Transverse colon (tissue), 4 donors: ENCODE data around the gene NASP. TPM values are rescaled to one million over a fixed set of nuclear protein-coding genes. Genes with fewer than 3 reads are reported as not detected.

Experiments
- DNase-seq: peaks from one replicate; pipeline ENCODE4 v3.0.0-alpha.2; 2019
- H3K27ac ChIP-seq, 4 donors: fragments of 200-600 bp; sonication (generic); 2 replicates each; pipeline ENCODE4 v1.5.1; 2016 to 2018; ENCODE audit warnings: inconsistent platforms in 4 of 4
- H3K27me3 ChIP-seq: fragments of 200-600 bp; sonication (generic); 2 replicates; pipeline ENCODE4 v1.5.1; 2017; ENCODE audit warnings: inconsistent platforms
- H3K36me3 ChIP-seq, 4 donors: fragments of 200-600 bp; sonication (generic); 2 replicates each; pipeline ENCODE4 v1.5.1; 2017 to 2019; ENCODE audit warnings: inconsistent platforms in 4 of 4
- H3K4me1 ChIP-seq, 4 donors: fragments of 200-600 bp; sonication (generic); 2 replicates each; pipeline ENCODE4 v1.5.1; 2017 to 2020; ENCODE audit warnings: inconsistent platforms in 4 of 4
- H3K4me3 ChIP-seq, 4 donors: fragments of 200-600 bp; sonication (generic); 1 replicate in 1 of 4; 2 replicates in 3 of 4; pipeline versions ENCODE4 v1.5.1 to v1.6.1; 2017 to 2019; ENCODE audit warnings: inconsistent platforms in 4 of 4
- H3K9me3 ChIP-seq, 2 donors: fragments of 200-600 bp; sonication (generic); 2 replicates each; pipeline ENCODE4 v1.5.1; 2017 to 2019; ENCODE audit warnings: inconsistent platforms in 2 of 2
- EP300 ChIP-seq: sonication (generic); formaldehyde crosslinking; IDR thresholded peaks from one replicate; pipeline ENCODE4 v1.6.1; 2017; ENCODE audit warnings: antibody characterized with exemption, low read depth
- POLR2A ChIP-seq: fragments of 450-650 bp; IDR thresholded peaks from one replicate; pipeline ENCODE4 v1.6.1; 2016; ENCODE audit warnings: antibody characterized with exemption, mild to moderate bottlenecking, moderate library complexity
- POLR2AphosphoS5 ChIP-seq, 3 donors: sonication (generic); formaldehyde crosslinking; IDR thresholded peaks; one replicate each; pipeline ENCODE4 v1.6.1; 2016; ENCODE audit warnings: antibody characterized with exemption in 3 of 3
- WGBS, 2 donors: methylation state at CpG; one replicate each; pipeline ENCODE4 v1.1.5; 2018; ENCODE audit warnings: low coverage in 1 of 2; 5-methylcytosine and 5-hydroxymethylcytosine counted together
- in situ Hi-C, 4 donors: fragments of 200-750 bp; cut with MboI; loops; one replicate each; pipeline versions ENCODE4 v1.15.0 to v1.15.1; 2017; ENCODE audit warnings: low sequenced_read_pairs in 3 of 4, low pct_ligation_motif_present in 1 of 4, low pct_unique_long_range_greater_than_20kb in 1 of 4
- intact Hi-C: fragments of 100-400 bp; cut with DNase I; formaldehyde crosslinking; loops from one replicate; pipeline ENCODE4 v1.15.1; 2023; ENCODE audit warnings: low total_unique reads
- total RNA-seq, 4 donors: library from RNA; depleted of rRNA; stranded (reverse); fragments of >200 nt; gene quantifications; one replicate each; pipeline ENCODE4 v1.1.0, GENCODE V29; 2016
- TF ChIP-seq, protein P1 (sequence below), 5 experiments: fragments of 200-600 bp in 3 of 5; fragments of 450-650 bp in 2 of 5; sonication (generic) in 3 of 5; IDR thresholded peaks; 1 replicate in 2 of 5; 2 replicates in 3 of 5; pipeline ENCODE4 v1.5.1; 2016 to 2017; ENCODE audit warnings: antibody characterized with exemption in 5 of 5, inconsistent platforms in 3 of 5, mild to moderate bottlenecking in 2 of 5, moderate library complexity in 1 of 5

NASP gene
- total RNA-seq, 4 donors from 2014 or later = 34.4 to 62.2 (median 37.5) TPM

DNA sequence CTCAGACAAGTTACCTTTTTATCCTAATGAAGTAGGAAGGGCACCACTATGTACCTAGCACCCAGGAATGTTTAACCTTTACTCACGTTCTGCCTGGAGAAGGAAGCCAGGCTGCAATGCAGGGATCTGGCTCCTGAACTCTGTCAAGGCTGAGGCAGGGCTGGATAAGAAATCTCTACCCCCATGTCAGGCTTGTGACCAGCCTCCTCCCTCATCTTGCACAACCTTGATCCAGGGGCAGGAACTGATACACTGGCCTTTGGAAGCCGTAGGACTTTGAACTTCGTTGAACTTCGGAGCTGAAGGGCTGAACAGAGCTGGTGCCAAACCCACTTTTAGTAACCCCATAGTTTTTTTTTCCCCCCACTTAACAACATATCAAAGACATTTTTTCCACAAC, 41.2 kb upstream of the NASP start:
- Histone ChIP-seq H3K27me3 (no peaks in the 10 kb centered on the region), H3K27ac (peak overlapping the region; percentile 7 to 64 (median 48)), H3K4me3 (no peak overlapping the region), H3K4me1 (peaks cover 0 to 31% (median 6%) of the 10 kb centered on the region in 4 donors), H3K9me3 (no peaks in the 10 kb centered on the region), H3K36me3 (no peaks in the 10 kb centered on the region)
- 49 to 60% methylated on average over 1 to 3 of the region's 4 CpGs for WGBS, 2 donors
- in situ Hi-C loops = no loop called here
- intact Hi-C loops = no loop called here
- DNase-seq = peak; percentile 55
- TF ChIP-seq, protein P1, sequence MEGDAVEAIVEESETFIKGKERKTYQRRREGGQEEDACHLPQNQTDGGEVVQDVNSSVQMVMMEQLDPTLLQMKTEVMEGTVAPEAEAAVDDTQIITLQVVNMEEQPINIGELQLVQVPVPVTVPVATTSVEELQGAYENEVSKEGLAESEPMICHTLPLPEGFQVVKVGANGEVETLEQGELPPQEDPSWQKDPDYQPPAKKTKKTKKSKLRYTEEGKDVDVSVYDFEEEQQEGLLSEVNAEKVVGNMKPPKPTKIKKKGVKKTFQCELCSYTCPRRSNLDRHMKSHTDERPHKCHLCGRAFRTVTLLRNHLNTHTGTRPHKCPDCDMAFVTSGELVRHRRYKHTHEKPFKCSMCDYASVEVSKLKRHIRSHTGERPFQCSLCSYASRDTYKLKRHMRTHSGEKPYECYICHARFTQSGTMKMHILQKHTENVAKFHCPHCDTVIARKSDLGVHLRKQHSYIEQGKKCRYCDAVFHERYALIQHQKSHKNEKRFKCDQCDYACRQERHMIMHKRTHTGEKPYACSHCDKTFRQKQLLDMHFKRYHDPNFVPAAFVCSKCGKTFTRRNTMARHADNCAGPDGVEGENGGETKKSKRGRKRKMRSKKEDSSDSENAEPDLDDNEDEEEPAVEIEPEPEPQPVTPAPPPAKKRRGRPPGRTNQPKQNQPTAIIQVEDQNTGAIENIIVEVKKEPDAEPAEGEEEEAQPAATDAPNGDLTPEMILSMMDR (IDR thresholded peaks at IDR 0.05) = no peak
- TF ChIP-seq POLR2AphosphoS5 (IDR thresholded peaks at IDR 0.05) = peak in 2 of 3 donors; percentile 26 to 45
- TF ChIP-seq POLR2A = peak; percentile 35

DNA sequence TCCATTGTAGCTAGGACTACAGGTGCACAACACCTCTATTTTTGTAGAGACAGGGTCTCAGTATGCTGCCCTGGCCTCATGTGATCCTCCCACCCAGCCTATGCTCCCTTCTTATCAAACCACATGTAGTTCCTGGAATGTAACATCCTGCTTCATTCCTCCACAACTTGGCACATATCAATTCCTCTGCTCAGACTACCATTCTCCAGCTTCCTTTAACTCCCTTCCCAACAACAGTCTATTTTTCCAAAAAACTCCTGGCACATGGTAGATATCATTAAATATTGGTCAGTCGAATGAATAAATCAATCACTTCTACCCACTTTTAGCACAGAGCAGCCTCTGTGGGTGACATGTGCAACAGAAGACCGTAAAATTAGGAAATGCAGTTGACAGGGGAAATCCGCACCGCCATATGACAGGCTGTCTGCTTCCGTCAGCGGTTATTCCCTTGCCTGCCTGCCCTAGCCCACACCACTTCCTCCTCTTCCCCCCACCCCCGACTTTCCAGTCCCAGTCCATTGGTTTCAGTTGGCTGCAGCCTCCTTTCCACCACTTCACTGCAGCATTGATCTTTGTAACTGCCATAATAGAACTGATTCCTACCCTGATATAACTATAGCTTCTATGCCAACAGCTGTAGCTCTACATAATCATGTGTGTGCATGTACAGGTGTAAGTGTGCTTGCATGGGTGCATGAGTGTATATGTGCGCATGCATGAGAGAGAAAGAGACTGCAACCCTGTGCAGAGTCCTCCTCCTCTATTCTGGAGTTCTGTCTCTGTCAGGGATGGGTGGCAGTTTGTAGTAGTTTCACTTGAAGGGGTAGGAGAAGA, 40.0 kb upstream of the NASP start:
- intact Hi-C loops = no loop called here
- Histone ChIP-seq H3K4me3 (no peak overlapping the region), H3K4me1 (peaks cover 0 to 31% (median 6%) of the 10 kb centered on the region in 4 donors), H3K36me3 (no peaks in the 10 kb centered on the region), H3K9me3 (no peaks in the 10 kb centered on the region), H3K27ac (peak overlapping the region in 2 of 4 donors; percentile 1 to 4), H3K27me3 (no peaks in the 10 kb centered on the region)
- WGBS, 2 donors = 53 to 65% methylated on average over 7 to 8 of the region's 8 CpGs
- in situ Hi-C loops = no loop called here
- TF ChIP-seq, protein P1 (IDR thresholded peaks at IDR 0.05) = no peak
- TF ChIP-seq EP300 = no peak
- TF ChIP-seq POLR2A = no peak
- TF ChIP-seq POLR2AphosphoS5 (IDR thresholded peaks at IDR 0.05) = no peak
- DNase-seq = peak; percentile 60

DNA sequence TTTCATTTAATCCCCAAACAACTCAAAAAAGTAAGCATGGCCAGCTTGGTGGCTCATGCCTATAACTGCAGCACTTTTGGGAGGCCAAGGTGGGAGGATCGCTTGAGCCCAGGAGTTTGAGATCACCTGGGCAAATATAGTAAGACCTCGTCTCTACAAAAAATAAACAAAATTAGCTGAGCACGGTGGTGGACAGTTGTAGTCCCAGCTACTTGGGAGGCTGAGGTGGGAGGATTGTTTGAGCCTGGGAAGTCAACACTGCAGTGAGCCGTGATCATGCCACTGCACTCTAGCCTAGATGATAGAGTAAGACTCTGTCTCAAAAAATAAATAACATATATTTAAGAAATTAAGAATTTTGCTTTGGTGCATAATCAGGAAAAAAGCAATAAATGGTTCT, 39.3 kb upstream of the NASP start:
- Histone ChIP-seq H3K27me3 (no peaks in the 10 kb centered on the region), H3K4me1 (peaks cover 0 to 31% (median 6%) of the 10 kb centered on the region in 4 donors), H3K36me3 (no peaks in the 10 kb centered on the region), H3K9me3 (no peaks in the 10 kb centered on the region), H3K27ac (peak overlapping the region in 1 of 4 donors; percentile 8), H3K4me3 (no peak overlapping the region)
- in situ Hi-C loops (no loop called here), intact Hi-C loops (no loop called here)
- TF ChIP-seq POLR2A (no peak), POLR2AphosphoS5 (IDR thresholded peaks at IDR 0.05) (no peak), EP300 (no peak)
- TF ChIP-seq, protein P1 (IDR thresholded peaks at IDR 0.05) = no peak
- WGBS, 2 donors = 70 to 77% methylated on average over 2 to 4 of the region's 4 CpGs
- DNase-seq = no peak

DNA sequence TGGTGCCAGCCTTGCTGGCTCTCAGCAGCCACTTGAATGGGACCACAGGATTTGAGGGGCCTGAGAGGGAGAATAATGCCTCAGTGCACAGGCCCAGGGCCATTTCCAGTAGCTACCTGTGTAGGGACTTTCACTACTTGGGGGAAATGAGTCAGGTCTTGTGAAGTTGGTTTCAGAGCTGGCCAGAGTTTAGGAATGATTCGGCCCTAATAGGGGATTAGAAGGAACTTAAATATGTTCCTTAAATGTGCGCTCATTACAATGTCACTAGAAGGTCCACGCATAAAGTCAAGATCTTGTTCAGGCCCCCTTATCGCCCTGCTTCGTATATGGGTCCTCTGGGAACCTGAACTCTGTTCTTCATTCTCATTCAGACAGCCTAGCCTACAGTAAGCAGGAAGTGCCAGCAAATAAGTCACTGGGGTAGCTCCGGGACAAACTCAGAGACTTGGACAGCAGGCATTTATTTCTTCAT, 38.8 kb upstream of the NASP start:
- H3K9me3 ChIP-seq = no peaks in the 10 kb centered on the region
- no peak for DNase-seq
- peaks cover 0 to 32% (median 7%) of the 10 kb centered on the region in 4 donors for H3K4me1 ChIP-seq
- no peak for TF ChIP-seq POLR2AphosphoS5 (IDR thresholded peaks at IDR 0.05)
- no peak for TF ChIP-seq POLR2A
- TF ChIP-seq EP300 = no peak
- TF ChIP-seq, protein P1 (IDR thresholded peaks at IDR 0.05) = no peak
- no peaks in the 10 kb centered on the region for H3K27me3 ChIP-seq
- H3K27ac ChIP-seq = peak overlapping the region in 1 of 4 donors; percentile 8
- in situ Hi-C loops = no loop called here
- H3K36me3 ChIP-seq = no peaks in the 10 kb centered on the region
- whole genome bisulfite sequencing, 2 donors = 46% methylated on average over 6 of the region's 6 CpGs; no CpG with 5 or more reads in 1 of the 2 donors
- H3K4me3 ChIP-seq = no peak overlapping the region
- intact Hi-C loops = no loop called here
